NCI-H446 treated with DMSO at 0.1 percent for 48 hours (cell line): ENCODE results near the gene FCGR3B.
"Not testable (repeated sequence)": the region's sequence is repeated elsewhere in the genome, so short reads cannot be mapped to it uniquely, and the experiment has no call there.

Source experiments
- DNase-seq: peaks from one replicate; lab custom pipeline; 2025; lab: John Stamatoyannopoulos, UW

The FCGR3B gene

GRCh38 chr1:161631076-161631475 lies at the start of gene FCGR3B:
TSS of gene FCGR3B (minus strand) at chr1:161631176. CDS start at chr1:161631094, 82 bp downstream.
- DNase-seq = no peak

DNA sequence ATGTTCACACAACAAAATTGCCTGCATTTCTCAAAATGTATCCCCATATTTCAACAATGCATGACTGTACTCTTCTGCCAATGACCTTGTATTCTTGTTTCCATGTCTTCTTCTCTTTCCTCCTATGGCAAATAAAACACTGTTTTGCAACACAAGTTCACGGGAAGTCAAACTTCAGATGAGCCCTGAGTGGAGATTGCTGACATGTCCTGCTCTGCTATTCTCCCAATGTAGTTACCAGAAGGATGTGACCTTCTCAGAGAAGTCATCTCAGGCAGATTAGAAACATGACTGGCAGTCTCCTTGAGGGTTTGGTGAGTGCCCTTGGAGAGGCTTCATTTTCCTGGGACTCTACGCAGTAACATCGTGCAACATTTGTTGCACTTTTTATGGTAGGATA lies 47.5 kb upstream of the FCGR3B start:
- DNase-seq = no peak

DNA sequence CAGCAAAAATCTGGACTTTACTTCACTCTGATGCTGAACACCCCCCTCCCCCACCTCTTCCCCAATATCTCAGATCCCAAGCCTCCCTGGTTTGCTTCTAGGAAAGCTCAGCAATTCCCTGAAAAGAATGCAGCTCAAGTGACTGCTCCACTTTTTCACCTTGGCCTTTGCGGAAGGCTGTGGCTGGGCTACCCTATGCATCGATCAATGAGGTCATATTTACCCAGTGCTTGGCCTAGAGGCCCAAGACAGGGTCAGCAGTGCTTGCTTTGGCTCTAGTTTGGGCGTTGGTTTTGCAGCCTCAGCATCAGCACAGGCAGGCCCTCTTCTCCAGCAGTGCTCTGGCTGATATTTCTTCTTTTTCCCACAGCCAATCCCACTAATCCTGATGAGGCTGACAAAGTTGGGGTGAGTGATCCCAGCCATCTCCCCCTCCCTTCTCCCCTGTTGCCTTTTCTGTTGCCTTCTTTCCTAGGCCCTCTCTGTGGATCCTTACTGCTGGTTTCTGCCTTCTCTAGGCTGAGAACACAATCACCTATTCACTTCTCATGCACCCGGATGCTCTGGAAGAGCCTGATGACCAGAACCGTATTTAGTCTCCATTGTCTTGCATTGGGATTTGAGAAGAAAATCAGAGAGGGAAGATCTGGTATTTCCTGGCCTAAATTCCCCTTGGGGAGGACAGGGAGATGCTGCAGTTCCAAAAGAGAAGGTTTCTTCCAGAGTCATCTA lies 46.1 kb upstream of the FCGR3B start:
- no peak for DNase-seq

GRCh38 chr1:161676441-161676840 lies 45.5 kb upstream of the FCGR3B start:
- no peak for DNase-seq

DNA sequence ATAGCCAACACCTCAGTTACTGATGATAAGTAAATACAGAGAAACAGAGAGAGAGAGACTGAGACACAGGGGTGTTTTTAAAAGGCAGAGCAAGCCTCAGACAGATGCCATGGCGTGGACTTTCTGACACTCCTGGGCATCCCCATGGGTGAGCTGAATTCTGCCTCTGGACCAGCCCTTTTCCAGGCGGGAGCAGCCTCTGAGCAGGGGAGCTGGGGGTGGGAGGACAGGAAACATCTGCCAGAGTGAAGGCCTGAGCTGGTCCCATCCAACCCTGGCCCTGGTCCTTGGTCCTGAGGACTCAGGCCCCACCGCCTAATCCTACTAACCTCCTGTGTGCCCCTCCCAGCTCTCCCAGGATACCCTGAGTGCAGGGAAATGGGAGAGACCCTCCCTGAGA lies 43.9 kb upstream of the FCGR3B start:
- not testable (repeated sequence) for DNase-seq

DNA sequence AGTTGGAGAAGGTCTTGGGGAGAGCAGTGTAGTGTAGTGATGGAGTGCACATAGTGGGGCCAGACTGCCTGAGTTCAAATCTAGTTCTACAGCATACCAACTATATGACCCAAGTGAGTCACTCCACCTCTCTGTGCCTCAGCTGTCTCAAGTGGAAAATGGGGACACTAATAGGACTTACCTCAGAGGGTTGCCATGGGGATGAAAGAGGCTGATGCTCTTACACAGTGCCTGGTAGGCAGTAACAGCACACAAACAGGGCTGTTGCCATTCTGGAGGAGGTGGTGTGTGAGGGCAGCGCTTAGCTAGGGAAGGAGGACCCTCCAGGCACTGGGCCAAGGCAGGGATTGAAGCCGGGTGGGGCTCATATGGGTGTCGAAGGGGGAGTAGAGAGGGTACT lies 43.5 kb upstream of the FCGR3B start:
- not testable (repeated sequence) for DNase-seq

DNA sequence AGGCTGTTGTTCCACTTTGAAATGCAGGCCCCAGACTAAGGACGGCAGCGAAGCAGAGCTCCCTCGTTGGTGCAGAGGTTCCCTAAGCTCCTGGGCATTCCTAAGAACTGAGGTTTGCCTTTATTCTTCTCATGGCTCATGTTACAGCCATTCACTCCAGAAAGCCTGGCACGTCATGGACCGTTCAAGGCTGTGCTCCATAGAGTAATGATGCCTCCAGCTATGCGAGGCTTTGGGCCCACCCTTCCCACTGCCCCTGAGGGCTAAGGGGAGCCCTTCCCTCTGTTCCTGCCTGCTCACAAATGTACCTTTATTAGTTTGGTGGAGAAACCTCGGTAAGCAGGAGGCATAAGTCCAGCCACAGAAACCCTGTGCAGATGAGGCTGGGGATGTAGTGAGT lies 42.5 kb upstream of the FCGR3B start:
- DNase-seq = not testable (repeated sequence)

DNA sequence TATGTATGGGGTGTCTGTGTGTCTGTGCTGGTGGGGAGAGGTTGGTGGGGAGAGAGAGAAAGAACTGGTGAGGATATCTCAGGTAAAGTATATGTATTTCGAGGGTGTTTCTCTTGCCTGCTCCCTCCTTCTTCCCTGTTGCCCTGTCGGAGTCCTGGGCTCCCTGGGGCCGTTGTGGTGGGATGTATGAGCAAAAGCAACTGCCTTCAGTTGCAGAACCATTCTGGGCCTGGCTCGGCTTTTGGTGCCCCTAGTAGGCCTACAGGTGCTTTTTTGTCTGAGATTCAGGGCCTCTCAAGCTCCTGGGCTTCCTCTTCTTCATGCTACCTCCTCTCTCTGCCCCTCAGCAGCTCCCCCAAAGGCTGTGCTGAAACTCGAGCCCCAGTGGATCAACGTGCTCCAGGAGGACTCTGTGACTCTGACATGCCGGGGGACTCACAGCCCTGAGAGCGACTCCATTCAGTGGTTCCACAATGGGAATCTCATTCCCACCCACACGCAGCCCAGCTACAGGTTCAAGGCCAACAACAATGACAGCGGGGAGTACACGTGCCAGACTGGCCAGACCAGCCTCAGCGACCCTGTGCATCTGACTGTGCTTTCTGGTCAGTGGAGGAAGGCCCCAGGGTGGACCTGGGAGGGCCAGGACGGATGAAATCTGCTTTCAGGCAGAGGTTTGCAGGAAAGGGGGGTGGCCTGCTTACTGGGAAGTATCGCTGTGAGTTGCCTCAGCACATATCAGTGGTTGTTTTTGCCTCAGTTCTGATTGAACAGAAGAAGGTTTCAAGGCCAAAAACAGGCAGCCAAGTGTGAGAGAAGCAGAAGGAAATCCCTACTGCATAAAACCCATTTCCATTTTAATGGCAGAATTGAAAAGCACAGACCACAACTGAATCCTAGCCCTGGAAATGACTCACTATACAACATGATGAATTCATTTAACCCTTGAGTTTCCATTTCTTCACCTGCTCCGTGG lies 40.4 kb upstream of the FCGR3B start:
- not testable (repeated sequence) for DNase-seq

- not testable (repeated sequence) for DNase-seq
These were observed 33.7 kb upstream of the FCGR3B start for GRCh38 chr1:161664689-161665088.

- not testable (repeated sequence) for DNase-seq
These were observed 32.6 kb upstream of the FCGR3B start for GRCh38 chr1:161663569-161663968.

- DNase-seq = not testable (repeated sequence)
These were observed 31.8 kb upstream of the FCGR3B start, which contains the start of gene FCGR2B for GRCh38 chr1:161662684-161663339. TSS of gene FCGR2B (plus strand) at chr1:161663143. CDS start at chr1:161663242, 99 bp downstream.

GRCh38 chr1:161661660-161662311 lies 30.8 kb upstream of the FCGR3B start:
- not testable (repeated sequence) for DNase-seq

DNA sequence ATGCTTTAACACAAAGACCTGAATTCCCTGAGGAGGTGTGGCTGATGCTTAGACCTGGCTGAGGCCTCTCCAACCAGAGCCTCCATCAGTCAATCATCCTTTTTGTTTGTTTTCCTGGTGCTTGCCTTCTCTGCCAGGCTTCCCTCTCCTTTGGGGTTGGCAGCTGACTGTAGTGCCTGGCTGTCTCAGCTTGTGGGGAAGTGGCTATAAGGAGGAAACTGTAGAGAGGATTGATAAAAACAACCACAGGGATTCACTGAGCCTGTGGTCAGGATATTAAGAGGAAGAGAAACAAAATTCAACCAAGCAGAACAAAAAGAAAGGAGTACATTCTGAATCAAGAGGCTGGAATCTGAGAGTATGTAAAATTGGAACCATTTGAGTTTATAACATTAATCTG lies 27.5 kb upstream of the FCGR3B start:
- DNase-seq = not testable (repeated sequence)

DNA sequence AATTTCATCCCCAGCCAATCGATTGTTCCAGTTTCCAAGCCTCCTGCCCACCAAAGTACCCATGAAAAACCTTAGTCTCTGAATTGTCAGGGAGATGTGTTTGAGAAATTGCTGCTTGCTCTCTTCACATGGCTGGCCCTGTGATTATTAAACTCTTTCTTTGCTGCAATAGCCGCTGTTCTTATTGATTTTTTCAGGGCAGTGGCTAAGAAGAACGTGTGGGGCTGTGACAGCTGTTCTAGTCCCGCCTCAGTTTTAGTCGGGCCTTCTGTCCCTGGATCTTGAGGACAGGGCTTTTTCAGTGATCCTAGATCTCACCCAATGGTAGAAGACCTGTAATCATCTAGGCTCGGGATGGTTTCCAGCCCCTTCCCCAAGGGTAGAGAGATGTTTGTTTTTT lies 23.0 kb upstream of the FCGR3B start:
- not testable (repeated sequence) for DNase-seq

- DNase-seq = not testable (repeated sequence)
These were observed 22.6 kb upstream of the FCGR3B start for GRCh38 chr1:161653541-161653940.

- DNase-seq = not testable (repeated sequence)
These were observed 16.8 kb upstream of the FCGR3B start for GRCh38 chr1:161647507-161648360.

DNA sequence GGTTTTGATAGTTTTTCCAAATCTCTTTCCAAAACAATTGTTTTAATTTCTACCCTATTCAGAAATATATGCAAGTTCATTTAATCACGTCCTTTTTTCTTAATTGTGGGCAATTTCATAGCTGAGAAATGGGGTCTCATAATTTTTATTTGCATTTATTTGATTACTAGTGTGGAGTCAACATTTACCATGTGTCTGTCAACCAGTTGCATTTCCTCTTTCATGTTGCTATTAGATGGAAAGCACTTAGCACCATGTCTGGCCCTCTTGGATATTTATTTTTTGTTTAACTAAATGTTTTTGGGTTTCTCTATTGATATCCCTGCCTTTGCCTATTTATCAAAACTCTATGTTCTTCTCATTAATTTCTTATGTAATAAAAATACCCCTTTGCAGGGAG lies 13.9 kb upstream of the FCGR3B start:
- DNase-seq = not testable (repeated sequence)

- not testable (repeated sequence) for DNase-seq
These were observed 12.7 kb upstream of the FCGR3B start for GRCh38 chr1:161643481-161644208.

GRCh38 chr1:161642697-161643096 lies 11.7 kb upstream of the FCGR3B start:
- DNase-seq = not testable (repeated sequence)

- DNase-seq = not testable (repeated sequence)
These were observed 8.2 kb upstream of the FCGR3B start for GRCh38 chr1:161639203-161639602.
